Left colon (tissue), 2 donors: Measurements from ENCODE around the gene PTPN5. TPM values are rescaled to one million over a fixed set of nuclear protein-coding genes. Genes with fewer than 3 reads are reported as not detected.

ENCODE experiments used
- ATAC-seq: fragments of 200-7000 bp; cut with Tn5 transposase; one replicate; pipeline ENCODE4 v1.9.1; 2020; ENCODE audit warnings: mild to moderate bottlenecking, moderate library complexity
- DNase-seq, 2 donors: peaks; one replicate each; pipeline ENCODE4 v3.0.0-alpha.2; 2020
- intact Hi-C, 2 donors: fragments of 100-400 bp; cut with DNase I in 1 of 2; cut with micrococcal nuclease in 1 of 2; formaldehyde crosslinking; loops; one replicate each; pipeline versions ENCODE4 v1.11.2 to v1.14.0; 2022; cut with DNase I, micrococcal nuclease
- total RNA-seq, 2 donors: library from RNA; stranded (reverse); fragmentation: NEBNext Ultra II Directional; extraction: Animal tissue kit (Norgen Biotek cat#: 25700); gene quantifications; one replicate each; pipeline ENCODE4 v1.2.1, GENCODE V29; 2021
- donor health status: DM: no; HTN: no; CAD: no.
- donor health status: DM: yes; HTN: yes; CAD: no.

The PTPN5 gene
- total RNA-seq, 2 donors from 2014 or later, result 0.18 to 0.22 TPM

- intact Hi-C loops, result no loop called here
- DNase-seq, result no peak
Observed at GRCh38 chr11:18723991-18724390, 67.6 kb downstream of the PTPN5 start.

DNA sequence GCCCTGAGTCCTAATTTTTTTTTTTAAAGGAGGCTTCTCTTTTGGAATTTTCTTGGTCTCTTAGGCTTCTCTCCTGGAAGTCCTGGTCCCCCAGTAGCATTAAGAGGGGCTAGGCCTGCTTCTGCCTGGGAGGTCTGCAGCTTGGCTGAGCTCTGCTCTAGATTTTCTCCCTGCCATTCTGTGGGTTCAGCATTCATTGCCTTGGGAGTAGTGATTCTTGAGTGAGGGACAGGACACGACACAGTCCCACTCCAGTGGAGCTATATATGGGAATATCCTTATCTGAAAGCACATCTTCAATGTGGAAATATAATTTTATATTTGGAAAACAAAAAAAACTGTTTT, 69.3 kb downstream of the PTPN5 start:
- intact Hi-C loops, result no loop called here
- no peak for ATAC-seq
- no peak for DNase-seq

More at GRCh38 chr11:18723991-18724390, 67.6 kb downstream of the PTPN5 start:
- ATAC-seq, result no peak

GRCh38 chr11:18721561-18722292, 69.9 kb downstream of the PTPN5 start:
- intact Hi-C loops, result no loop called here
- ATAC-seq, result peak; percentile 72
- peak in 1 of 2 donors; percentile 53 for DNase-seq

- intact Hi-C loops, result no loop called here
- DNase-seq (peak; percentile 84 to 89), ATAC-seq (peak; percentile 91)
Observed at GRCh38 chr11:18720808-18721560, 70.6 kb downstream of the PTPN5 start.

DNA sequence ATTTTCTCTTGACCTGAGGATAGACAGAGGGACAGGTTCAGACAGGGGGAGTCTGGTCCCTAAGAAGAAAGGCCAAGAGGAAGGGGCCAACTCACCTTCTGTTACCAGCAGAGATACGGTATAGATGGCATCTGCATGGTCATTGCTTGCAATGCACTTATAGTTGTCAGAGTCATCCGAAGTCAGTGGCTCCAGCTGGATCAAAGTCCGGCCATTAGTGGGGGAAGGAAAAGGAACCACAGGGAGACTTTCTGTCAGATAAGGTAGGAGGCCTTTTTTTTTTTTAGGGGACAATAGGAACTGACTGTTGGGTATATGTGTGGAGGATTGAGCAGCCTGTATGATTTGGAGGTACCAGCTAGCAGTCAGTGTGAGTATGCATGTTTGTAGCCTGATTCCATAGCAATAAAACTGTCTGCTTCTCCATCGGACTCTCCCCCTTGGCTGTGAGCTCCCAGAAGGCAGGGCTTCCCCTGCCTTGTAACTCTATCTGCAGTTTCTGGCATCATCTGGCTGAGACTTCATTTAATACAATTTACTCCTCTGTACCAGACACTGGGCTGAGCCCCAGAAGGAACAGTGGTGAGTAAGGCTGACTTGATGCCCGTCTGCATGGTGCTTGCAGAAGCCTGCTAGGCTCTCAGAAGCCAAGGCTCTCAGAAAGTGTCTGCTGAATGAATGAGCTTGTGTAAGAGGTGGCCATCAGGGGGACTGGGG, 71.3 kb downstream of the PTPN5 start:
- no peak for ATAC-seq
- intact Hi-C loops, result no loop called here
- DNase-seq, result no peak

- no peak for ATAC-seq
- intact Hi-C loops, result no loop called here
- DNase-seq, result no peak
Observed at GRCh38 chr11:18715476-18715875, 76.1 kb downstream of the PTPN5 start.

DNA sequence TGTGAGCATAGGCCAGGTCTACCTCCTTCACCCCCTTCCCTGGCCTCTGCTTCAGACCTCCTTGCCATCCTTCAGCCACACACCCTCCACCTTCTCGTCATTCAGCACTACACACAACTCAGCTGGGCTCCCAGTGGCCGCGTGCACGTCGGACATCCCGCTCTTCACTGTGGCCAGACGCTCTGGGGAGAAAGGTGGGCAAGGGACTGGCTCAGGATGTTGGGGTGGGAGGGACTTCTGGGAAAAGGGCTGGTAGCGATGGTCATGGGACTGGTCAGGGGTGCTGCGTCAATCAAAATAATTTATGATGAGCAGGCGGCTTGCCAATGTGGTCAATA, 77.2 kb downstream of the PTPN5 start:
- ATAC-seq (no peak), DNase-seq (no peak)
- intact Hi-C loops, result no loop called here

DNA sequence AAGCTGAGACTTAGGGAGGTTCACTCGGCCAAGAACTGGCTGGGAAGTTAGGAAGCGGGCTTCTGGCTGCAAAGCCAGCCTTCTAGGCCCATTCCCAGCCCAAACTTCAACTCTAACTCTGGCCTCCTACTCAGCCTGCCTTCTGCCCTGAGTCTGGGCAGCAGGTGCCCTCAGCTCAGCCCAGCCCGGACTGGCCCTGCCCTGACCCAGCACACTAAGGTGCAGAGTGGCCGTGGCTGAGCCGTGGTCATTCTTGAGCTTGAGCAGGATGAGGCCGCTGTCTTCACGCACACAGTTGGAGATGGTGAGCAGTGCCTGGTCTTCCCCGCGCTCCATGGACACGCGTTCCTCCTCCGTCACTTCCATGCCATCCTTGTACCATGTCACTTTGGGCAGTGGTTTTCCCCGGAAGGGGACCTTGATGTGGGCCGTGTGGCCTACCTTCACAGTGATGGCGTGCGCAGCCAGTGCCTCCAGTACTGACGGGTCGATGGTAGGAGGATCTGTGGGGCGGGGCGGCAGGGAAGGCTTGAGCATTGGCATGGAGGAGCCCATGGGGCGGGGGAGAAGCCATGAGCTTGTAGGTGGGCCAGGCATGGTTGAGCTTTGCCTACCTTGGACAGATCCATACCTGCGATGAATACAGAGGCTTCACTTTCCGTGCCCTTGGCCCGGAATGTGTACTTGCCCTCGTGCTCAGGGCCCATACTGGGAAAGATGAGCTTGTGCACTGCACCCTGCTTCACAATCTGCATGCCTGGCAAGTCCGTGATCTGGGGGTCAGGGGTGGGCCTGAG, 77.8 kb downstream of the PTPN5 start:
- intact Hi-C loops, result no loop called here
- ATAC-seq, result no peak
- DNase-seq, result no peak

GRCh38 chr11:18710545-18710944, 81.1 kb downstream of the PTPN5 start:
- intact Hi-C loops, result no loop called here
- DNase-seq (no peak), ATAC-seq (no peak)

GRCh38 chr11:18709414-18709813, 82.2 kb downstream of the PTPN5 start:
- intact Hi-C loops, result no loop called here
- no peak for ATAC-seq
- DNase-seq, result no peak

- ATAC-seq (no peak), DNase-seq (no peak)
- intact Hi-C loops, result no loop called here
Observed at GRCh38 chr11:18707811-18708340, 83.7 kb downstream of the PTPN5 start.

DNA sequence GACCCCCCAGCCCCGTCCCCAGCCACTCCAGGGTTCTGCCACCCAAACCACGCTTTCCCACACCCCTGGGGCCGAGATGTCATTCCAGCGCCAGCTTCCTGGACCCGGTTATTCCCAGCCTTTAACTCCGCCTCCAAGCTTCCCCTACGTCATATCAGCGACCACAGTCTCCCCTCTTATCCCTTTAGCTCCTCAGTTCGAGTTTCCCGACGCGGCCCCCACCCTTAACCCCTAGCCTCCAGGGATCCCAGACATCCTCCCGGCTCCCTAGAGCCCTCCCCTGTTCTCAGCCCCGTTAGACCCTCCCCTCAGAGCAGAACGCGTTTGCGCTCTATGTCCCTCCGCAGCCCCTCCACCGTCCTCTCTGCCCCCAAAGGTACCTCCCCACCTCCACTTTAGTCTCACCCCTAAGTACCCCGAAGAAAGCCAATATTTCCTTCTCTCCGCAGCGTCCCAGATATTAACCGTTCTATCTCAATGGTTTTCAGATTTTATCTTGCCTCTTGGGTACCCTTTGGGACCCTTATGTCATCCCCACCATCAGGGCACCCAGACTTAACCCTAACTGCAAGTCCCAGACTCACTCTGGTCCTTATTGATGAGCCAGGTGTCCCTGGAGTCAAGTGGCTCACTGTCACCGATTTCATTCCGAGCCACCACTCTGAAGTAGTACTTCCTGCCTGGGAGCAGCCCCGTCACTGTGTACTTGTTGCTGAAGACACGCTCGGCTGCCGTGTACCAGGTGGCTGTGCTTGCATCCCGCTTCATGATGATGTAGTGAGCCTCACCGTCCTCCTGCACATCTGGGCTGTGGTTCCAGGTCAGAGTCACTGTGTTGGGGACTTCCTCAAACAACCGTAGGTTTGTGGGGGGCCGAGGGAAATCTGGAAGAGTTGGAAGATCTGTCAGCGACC, 85.0 kb downstream of the PTPN5 start:
- ATAC-seq (peak; percentile 83), DNase-seq (peak; percentile 65 to 75)
- intact Hi-C loops, result no loop called here

GRCh38 chr11:18705651-18706281, 85.8 kb downstream of the PTPN5 start:
- intact Hi-C loops, result no loop called here
- DNase-seq (peak in 1 of 2 donors; percentile 56), ATAC-seq (peak; percentile 67)

GRCh38 chr11:18704698-18705097, 86.9 kb downstream of the PTPN5 start:
- DNase-seq, result no peak
- intact Hi-C loops, result no loop called here

GRCh38 chr11:18704045-18704645, 87.5 kb downstream of the PTPN5 start:
- no peak for DNase-seq
- ATAC-seq, result no peak
- intact Hi-C loops, result no loop called here

More at GRCh38 chr11:18704698-18705097, 86.9 kb downstream of the PTPN5 start:
- ATAC-seq, result no peak

GRCh38 chr11:18703001-18703763, 88.4 kb downstream of the PTPN5 start:
- no peak for ATAC-seq
- intact Hi-C loops, result no loop called here
- DNase-seq, result no peak
